H9 (cell line): ENCODE measurements around the gene CABLES1. TPM values are rescaled to one million over a fixed set of nuclear protein-coding genes. Genes with fewer than 3 reads are reported as not detected.

Source experiments
- DNase-seq: peaks from one replicate; pipeline ENCODE4 v3.0.0-alpha.2; 2017
- H2AFZ ChIP-seq: one replicate; pipeline ENCODE4 v1.6.1; 2013; ENCODE audit warnings: mild to moderate bottlenecking, low read length, control low read depth, moderate library complexity
- H2AK5ac ChIP-seq: 2 replicates; pipeline ENCODE4 v1.6.1; 2013; ENCODE audit warnings: low read length, control low read depth, mixed read lengths; ENCODE audit not compliant: insufficient read length
- H2BK120ac ChIP-seq: one replicate; pipeline ENCODE4 v1.6.1; 2013; ENCODE audit warnings: low read depth, mild to moderate bottlenecking, low read length, control low read depth, inconsistent platforms; ENCODE audit not compliant: poor library complexity, severe bottlenecking
- H2BK12ac ChIP-seq: 2 replicates; pipeline ENCODE4 v1.6.1; 2013; ENCODE audit warnings: low read length, control low read depth, mixed read lengths, low read depth; ENCODE audit not compliant: insufficient read length
- H2BK15ac ChIP-seq: 2 replicates; pipeline ENCODE4 v1.6.1; 2013; ENCODE audit warnings: low read depth, low read length, control low read depth
- H2BK20ac ChIP-seq: one replicate; pipeline ENCODE4 v1.6.1; 2013; ENCODE audit warnings: low read depth, mild to moderate bottlenecking, low read length, control low read depth, inconsistent platforms; ENCODE audit not compliant: poor library complexity, severe bottlenecking
- H2BK5ac ChIP-seq: 2 replicates; pipeline ENCODE4 v1.6.1; 2013; ENCODE audit warnings: low read length, control low read depth, mixed read lengths; ENCODE audit not compliant: insufficient read length
- H3K14ac ChIP-seq: 2 replicates; pipeline ENCODE4 v1.6.1; 2013; ENCODE audit warnings: low read length, control low read depth; ENCODE audit not compliant: insufficient read depth
- H3K18ac ChIP-seq: 2 replicates; pipeline ENCODE4 v1.6.1; 2013; ENCODE audit warnings: low read depth, mild to moderate bottlenecking, mixed read lengths, low read length, control low read depth; ENCODE audit not compliant: insufficient read length
- H3K23ac ChIP-seq: 2 replicates; pipeline ENCODE4 v1.6.1; 2013; ENCODE audit warnings: low read length, control low read depth, mixed read lengths, low read depth; ENCODE audit not compliant: insufficient read length
- H3K23me2 ChIP-seq: 2 replicates; pipeline ENCODE4 v1.6.1; 2013; ENCODE audit warnings: low read depth, mild to moderate bottlenecking, mixed read lengths, low read length, control low read depth; ENCODE audit not compliant: insufficient read length, poor library complexity, severe bottlenecking
- H3K27ac ChIP-seq: 2 replicates; pipeline ENCODE4 v1.5.1; 2013; ENCODE audit warnings: low read length, control low read depth, mixed read lengths, low read depth; ENCODE audit not compliant: insufficient read length
- H3K27me3 ChIP-seq: 2 replicates; pipeline ENCODE4 v1.6.1; 2013; ENCODE audit warnings: low read length, control low read depth, inconsistent platforms; ENCODE audit not compliant: insufficient read depth
- H3K4ac ChIP-seq: 2 replicates; pipeline ENCODE4 v1.6.1; 2013; ENCODE audit warnings: low read depth, mild to moderate bottlenecking, control low read depth, inconsistent platforms, low read length, moderate library complexity
- H3K4me1 ChIP-seq: 2 replicates; pipeline ENCODE4 v1.6.1; 2013; ENCODE audit warnings: low read length, control low read depth, inconsistent platforms; ENCODE audit not compliant: insufficient read depth
- H3K4me2 ChIP-seq: 2 replicates; pipeline ENCODE4 v1.6.1; 2013; ENCODE audit warnings: low read length, control low read depth, mixed read lengths; ENCODE audit not compliant: insufficient read length, insufficient read depth
- H3K56ac ChIP-seq: 2 replicates; pipeline ENCODE4 v1.6.1; 2013; ENCODE audit warnings: low read depth, mild to moderate bottlenecking, mixed read lengths, low read length, control low read depth; ENCODE audit not compliant: insufficient read length
- H3K79me1 ChIP-seq: 2 replicates; pipeline ENCODE4 v1.6.1; 2013; ENCODE audit warnings: low read depth, mild to moderate bottlenecking, moderate library complexity, low read length, control low read depth, inconsistent platforms; ENCODE audit not compliant: insufficient read depth, poor library complexity, severe bottlenecking
- H3K79me2 ChIP-seq: 2 replicates; pipeline ENCODE4 v1.6.1; 2013; ENCODE audit warnings: low read length, control low read depth, inconsistent platforms; ENCODE audit not compliant: insufficient read depth
- H3K9ac ChIP-seq: 2 replicates; pipeline ENCODE4 v1.6.1; 2013; ENCODE audit warnings: low read length, control low read depth, mixed read lengths; ENCODE audit not compliant: insufficient read length; ENCODE audit errors: extremely low read depth
- H3K9me3 ChIP-seq: one replicate; pipeline ENCODE4 v1.6.1; 2013; ENCODE audit warnings: low read depth, low read length, inconsistent platforms; ENCODE audit not compliant: control insufficient read depth
- H3T11ph ChIP-seq: one replicate; pipeline ENCODE4 v1.6.1; 2013; ENCODE audit warnings: mild to moderate bottlenecking, low read length, control low read depth, inconsistent platforms
- H4K20me1 ChIP-seq: one replicate; pipeline ENCODE4 v1.6.1; 2013; ENCODE audit not compliant: control insufficient read depth, insufficient read length, insufficient read depth
- H4K5ac ChIP-seq: 2 replicates; pipeline ENCODE4 v1.6.1; 2013; ENCODE audit warnings: low read depth, mild to moderate bottlenecking, mixed read lengths, low read length, control low read depth; ENCODE audit not compliant: insufficient read length
- H4K8ac ChIP-seq: replicated peaks from 2 replicates; pipeline ENCODE4 v1.6.1; 2013; ENCODE audit warnings: low read length, control low read depth, mixed read lengths, low read depth; ENCODE audit not compliant: insufficient read length
- H4K91ac ChIP-seq: 2 replicates; pipeline ENCODE4 v1.6.1; 2013; ENCODE audit warnings: low read depth, mild to moderate bottlenecking, moderate library complexity, mixed read lengths, low read length, control low read depth; ENCODE audit not compliant: insufficient read length
- H3K27ac Mint-ChIP-seq, 3 experiments: 2 replicates in 2 of 3; 3 replicates in 1 of 3; pipeline ENCODE4 v1.8.0; 2020 to 2021; ENCODE audit warnings: mixed read lengths in 3 of 3, mild to moderate bottlenecking in 1 of 3, moderate library complexity in 1 of 3
- H3K27me3 Mint-ChIP-seq: 2 replicates; pipeline ENCODE4 v1.8.0; 2021; ENCODE audit warnings: low read depth, mild to moderate bottlenecking, moderate library complexity, mixed read lengths
- H3K36me3 Mint-ChIP-seq, 3 experiments: 2 replicates in 2 of 3; 3 replicates in 1 of 3; pipeline ENCODE4 v1.8.0; 2020 to 2021; ENCODE audit warnings: low read depth in 3 of 3, mixed read lengths in 3 of 3; ENCODE audit not compliant: insufficient read depth in 1 of 3
- H3K4me1 Mint-ChIP-seq, 2 experiments: 2 replicates each; pipeline ENCODE4 v1.8.0; 2020; ENCODE audit warnings: mixed read lengths in 2 of 2
- H3K4me3 Mint-ChIP-seq, 2 experiments: 2 replicates in 1 of 2; 3 replicates in 1 of 2; pipeline ENCODE4 v1.8.0; 2020 to 2021; ENCODE audit warnings: mild to moderate bottlenecking in 2 of 2, mixed read lengths in 2 of 2, moderate library complexity in 1 of 2
- H3K9me3 Mint-ChIP-seq, 2 experiments: 2 replicates in 1 of 2; 3 replicates in 1 of 2; pipeline ENCODE4 v1.8.0; 2020; ENCODE audit warnings: mild to moderate bottlenecking in 2 of 2, mixed read lengths in 2 of 2, moderate library complexity in 1 of 2
- WGBS: extraction: QIAGEN DNeasy Blood & Tissue Kit; methylation state at CpG from one replicate; pipeline ENCODE4 v1.1.7; 2013; ENCODE audit warnings: missing lambda C conversion rate, low lambda C conversion rate, mixed read lengths; ENCODE audit not compliant: insufficient read length; ENCODE audit errors: extremely low coverage; 5-methylcytosine and 5-hydroxymethylcytosine counted together
- total RNA-seq: library from RNA; stranded (reverse); gene quantifications from 2 replicates; pipeline ENCODE4 v1.2.1, GENCODE V29; 2021
- TF ChIP-seq, protein P1 (sequence below): fragments of 200-600 bp; sonication (generic); conservative IDR thresholded peaks from 3 replicates; pipeline ENCODE4 v1.8.0; 2021; ENCODE audit warnings: antibody characterized with exemption, mild to moderate bottlenecking

Gene CABLES1
- total RNA-seq, 1 experiment from 2014 or later, result 27.1 TPM

DNA sequence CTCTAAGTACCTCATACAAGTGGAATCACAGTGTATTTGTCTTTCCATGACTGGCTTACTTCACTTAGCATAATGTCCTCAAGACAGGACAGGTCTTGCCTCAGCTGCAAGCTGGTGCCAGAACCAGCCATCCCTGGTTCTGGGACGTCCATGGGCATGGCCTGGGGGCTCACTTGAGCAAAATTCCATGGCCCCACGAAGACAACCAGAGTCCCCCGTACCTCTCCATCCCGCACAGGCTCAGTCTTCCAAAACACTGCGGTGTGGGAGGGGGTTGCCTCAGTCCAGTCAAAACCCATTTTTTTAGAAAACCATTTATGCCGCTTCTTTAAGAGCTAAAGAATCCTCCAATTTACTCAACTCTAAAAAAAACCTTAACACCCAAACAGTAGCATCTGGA, 21.7 kb upstream of the CABLES1 start:
- Histone ChIP-seq H3K79me1 (no peaks in the 10 kb centered on the region), H3K9ac (no peak overlapping the region), H2AK5ac (no peak overlapping the region), H2BK20ac (no peak overlapping the region), H4K5ac (no peak overlapping the region), H3K4ac (no peak overlapping the region), H2BK5ac (no peak overlapping the region), H4K91ac (no peak overlapping the region), H3K23me2 (no peaks in the 10 kb centered on the region), H4K8ac (no peak overlapping the region), H2BK15ac (no peak overlapping the region), H2AFZ (no peak overlapping the region), H4K20me1 (no peaks in the 10 kb centered on the region), H3T11ph (no peak overlapping the region), H3K14ac (no peak overlapping the region), H3K56ac (no peak overlapping the region), H3K4me2 (no peak overlapping the region), H3K18ac (no peak overlapping the region), H3K27me3 (no peaks in the 10 kb centered on the region), H3K27ac (no peak overlapping the region), H3K23ac (no peak overlapping the region), H3K79me2 (no peaks in the 10 kb centered on the region), H2BK12ac (no peak overlapping the region), H3K9me3 (no peaks in the 10 kb centered on the region), H2BK120ac (no peak overlapping the region), H3K4me1 (no peaks in the 10 kb centered on the region)
- Mint-ChIP-seq H3K4me1 (peaks cover 12 to 15% of the 10 kb centered on the region in 2 experiments), H3K4me3 (no peak overlapping the region), H3K27ac (peak overlapping the region in 1 of 3 experiments; percentile 84; a peak in 2 of 7 replicates), H3K27me3 (peaks cover 7% of the 10 kb centered on the region; the same call in 1 of the 2 replicates), H3K36me3 (peaks cover 0 to 4% (median 0%) of the 10 kb centered on the region in 3 experiments; a peak in 1 of 7 replicates), H3K9me3 (peaks cover 0 to 2% of the 10 kb centered on the region in 2 experiments; a peak in 2 of 5 replicates)
- TF ChIP-seq, protein P1, sequence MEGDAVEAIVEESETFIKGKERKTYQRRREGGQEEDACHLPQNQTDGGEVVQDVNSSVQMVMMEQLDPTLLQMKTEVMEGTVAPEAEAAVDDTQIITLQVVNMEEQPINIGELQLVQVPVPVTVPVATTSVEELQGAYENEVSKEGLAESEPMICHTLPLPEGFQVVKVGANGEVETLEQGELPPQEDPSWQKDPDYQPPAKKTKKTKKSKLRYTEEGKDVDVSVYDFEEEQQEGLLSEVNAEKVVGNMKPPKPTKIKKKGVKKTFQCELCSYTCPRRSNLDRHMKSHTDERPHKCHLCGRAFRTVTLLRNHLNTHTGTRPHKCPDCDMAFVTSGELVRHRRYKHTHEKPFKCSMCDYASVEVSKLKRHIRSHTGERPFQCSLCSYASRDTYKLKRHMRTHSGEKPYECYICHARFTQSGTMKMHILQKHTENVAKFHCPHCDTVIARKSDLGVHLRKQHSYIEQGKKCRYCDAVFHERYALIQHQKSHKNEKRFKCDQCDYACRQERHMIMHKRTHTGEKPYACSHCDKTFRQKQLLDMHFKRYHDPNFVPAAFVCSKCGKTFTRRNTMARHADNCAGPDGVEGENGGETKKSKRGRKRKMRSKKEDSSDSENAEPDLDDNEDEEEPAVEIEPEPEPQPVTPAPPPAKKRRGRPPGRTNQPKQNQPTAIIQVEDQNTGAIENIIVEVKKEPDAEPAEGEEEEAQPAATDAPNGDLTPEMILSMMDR, result no peak
- no peak for DNase-seq
- no CpG with 5 or more reads among the region's 6 CpGs for WGBS
